Mucosa of stomach (tissue), 1 donor: ENCODE data around the gene PTPN3.

ENCODE experiments used
- H3K27me3 ChIP-seq: one replicate; pipeline ENCODE4 v1.7.0; 2013; ENCODE audit warnings: mild to moderate bottlenecking, low read length; ENCODE audit not compliant: control insufficient read depth, insufficient read depth
- H3K36me3 ChIP-seq: one replicate; pipeline ENCODE4 v1.7.0; 2013; ENCODE audit warnings: low read length; ENCODE audit not compliant: control insufficient read depth, insufficient read depth
- H3K4me1 ChIP-seq: one replicate; pipeline ENCODE4 v1.7.0; 2013; ENCODE audit warnings: mild to moderate bottlenecking, low read length; ENCODE audit not compliant: control insufficient read depth, insufficient read depth
- H3K4me3 ChIP-seq: one replicate; pipeline ENCODE4 v1.7.0; 2013; ENCODE audit warnings: low read length
- H3K9ac ChIP-seq: one replicate; pipeline ENCODE4 v1.7.0; 2013; ENCODE audit warnings: mild to moderate bottlenecking, low read length, moderate library complexity
- H3K9me3 ChIP-seq: one replicate; pipeline ENCODE4 v1.7.0; 2013; ENCODE audit warnings: mild to moderate bottlenecking, low read length, moderate library complexity; ENCODE audit not compliant: control insufficient read depth
- donor health status: Pancreatic carcinoma.

Gene PTPN3

DNA sequence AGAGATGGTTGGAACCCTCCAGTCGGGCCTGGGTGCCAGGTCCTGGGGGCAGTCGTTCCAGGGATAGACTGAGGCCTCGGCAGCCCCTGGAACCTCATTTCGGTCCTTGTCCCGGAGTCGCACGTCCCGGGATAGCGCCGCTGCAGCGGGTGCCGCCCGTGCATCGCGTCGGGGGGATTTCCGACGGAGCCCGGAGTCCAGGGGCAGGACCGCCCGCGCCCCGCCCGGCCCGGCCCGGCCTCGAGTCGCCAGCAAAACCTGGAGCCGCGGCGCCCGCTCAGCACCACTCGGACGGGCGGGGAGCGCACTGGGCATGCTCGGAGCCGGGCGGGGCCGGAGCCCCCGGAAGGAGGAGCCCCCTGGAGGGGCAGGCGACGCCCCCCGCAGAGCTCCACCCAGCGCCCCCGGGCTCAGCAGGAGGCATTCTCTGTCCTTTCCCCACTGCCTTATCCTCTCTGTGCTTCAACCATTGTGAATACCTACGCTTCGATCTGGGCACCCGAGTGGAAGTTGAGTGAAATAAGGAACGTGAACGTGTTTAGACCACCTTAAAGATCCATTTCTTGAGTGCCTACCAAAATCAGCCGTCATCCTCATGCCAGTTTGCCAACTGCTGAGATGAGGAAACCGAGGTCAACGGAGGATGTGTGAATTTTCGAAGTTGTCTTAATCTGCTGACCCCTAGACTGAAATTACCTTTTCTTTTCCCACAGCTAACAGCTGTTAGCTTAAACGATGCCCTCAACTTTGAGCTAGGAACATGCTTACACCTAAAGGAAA, 1.7 kb upstream of the PTPN3 start:
- H3K4me3 ChIP-seq, result peak overlapping the region; percentile 23
- H3K4me1 ChIP-seq, result peaks cover 27% of the 10 kb centered on the region
- peaks cover 20% of the 10 kb centered on the region for H3K27me3 ChIP-seq
- H3K36me3 ChIP-seq, result no peaks in the 10 kb centered on the region
- no peaks in the 10 kb centered on the region for H3K9me3 ChIP-seq
- peak overlapping the region; percentile 60 for H3K9ac ChIP-seq

DNA sequence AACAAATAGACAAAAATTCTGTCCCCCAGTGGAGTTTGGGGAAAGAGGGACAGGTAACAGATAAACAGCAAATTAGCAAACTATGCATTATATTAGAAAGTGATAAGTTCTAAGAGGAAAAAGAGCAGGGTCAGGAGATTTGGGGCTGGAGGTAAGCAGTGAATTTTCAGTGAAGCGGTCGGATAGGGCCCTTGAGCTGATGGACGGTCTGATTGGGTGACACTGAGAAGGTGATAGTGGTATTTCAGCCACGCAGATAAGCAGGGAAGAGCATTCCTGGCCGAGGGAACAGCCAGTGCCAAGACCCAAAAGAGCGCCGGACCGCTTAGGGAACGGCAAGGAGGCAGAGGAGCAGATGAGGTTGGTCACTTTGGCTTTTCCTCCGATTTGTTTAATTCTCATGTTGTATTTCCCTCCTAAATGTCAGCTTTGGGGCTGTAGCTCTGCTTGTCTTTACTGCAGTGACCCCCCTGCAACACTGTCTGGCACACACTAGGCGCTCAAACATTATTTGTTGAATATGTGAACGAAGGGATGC, 1.1 kb upstream of the PTPN3 start:
- peak overlapping the region; percentile 23 for H3K4me3 ChIP-seq
- peaks cover 27% of the 10 kb centered on the region for H3K4me1 ChIP-seq
- H3K9ac ChIP-seq, result peak overlapping the region; percentile 51
- H3K9me3 ChIP-seq, result no peaks in the 10 kb centered on the region
- peaks cover 20% of the 10 kb centered on the region for H3K27me3 ChIP-seq
- H3K36me3 ChIP-seq, result no peaks in the 10 kb centered on the region

DNA sequence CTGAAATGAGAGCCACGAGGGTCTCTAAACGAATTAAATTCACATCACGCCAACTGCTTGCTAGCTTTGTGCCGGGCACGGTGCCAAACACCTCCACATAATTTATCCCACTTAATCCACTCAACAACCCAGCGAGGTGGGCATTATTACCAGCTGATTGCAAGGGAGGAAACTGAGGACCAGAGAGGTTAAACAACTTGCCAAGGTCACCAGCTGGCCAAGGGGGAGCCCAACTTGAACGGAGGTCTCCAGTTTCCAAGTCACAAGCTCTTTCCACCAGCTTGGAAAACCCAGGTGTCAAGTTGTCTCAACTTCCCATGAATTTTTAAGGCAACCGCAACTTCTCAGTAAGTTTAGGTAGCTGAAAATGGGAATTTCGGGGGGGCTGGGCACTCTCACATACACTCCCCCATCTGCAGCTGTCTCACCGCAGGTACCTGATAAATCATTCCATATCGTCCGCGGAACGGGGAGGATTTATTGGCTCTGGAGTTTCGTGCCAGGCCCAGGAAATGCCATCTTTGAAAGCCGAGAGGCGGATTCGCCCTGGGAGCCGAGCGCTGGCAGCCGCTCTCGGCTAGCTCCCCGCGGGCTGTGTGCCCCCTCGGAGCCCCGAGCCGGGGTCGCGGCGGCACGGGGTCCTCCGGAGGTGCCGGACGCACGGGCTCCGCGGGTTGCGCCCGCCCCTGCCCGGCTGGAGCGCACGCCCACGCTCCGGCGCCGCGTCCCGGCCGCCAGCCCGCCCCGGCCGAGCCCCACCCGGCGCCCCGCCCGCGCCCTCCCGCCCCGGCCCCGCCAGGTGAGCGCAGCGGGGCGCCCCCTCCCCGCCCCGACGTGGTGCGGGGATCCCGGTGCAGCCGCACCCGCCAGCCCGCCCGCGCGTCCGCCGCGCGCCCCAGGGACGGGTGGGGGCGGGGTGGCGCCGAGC, 617 bp downstream of the PTPN3 start:
- no peaks in the 10 kb centered on the region for H3K36me3 ChIP-seq
- H3K4me1 ChIP-seq, result peaks cover 27% of the 10 kb centered on the region
- no peaks in the 10 kb centered on the region for H3K9me3 ChIP-seq
- peak overlapping the region; percentile 70 for H3K9ac ChIP-seq
- peaks cover 20% of the 10 kb centered on the region for H3K27me3 ChIP-seq
- peak overlapping the region; percentile 66 for H3K4me3 ChIP-seq

DNA sequence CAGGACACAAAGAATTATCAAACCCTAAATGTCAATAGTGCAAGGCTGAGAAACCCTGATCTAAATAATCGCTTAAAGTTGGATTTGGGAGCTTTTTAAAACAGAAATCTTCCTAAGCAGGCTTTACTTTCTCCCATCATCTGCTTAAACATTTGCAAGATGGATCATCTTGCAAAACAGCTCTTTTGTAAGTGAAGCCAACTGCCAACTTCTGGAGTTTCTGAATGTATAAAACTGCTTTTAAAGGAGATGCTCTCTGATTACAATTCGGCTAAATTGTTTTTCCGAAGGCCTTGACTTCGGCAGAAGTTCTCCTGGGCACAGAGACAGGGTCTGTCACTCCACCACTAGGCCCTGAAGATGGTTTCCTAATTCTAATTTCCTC, 1.3 kb downstream of the PTPN3 start:
- peak overlapping the region; percentile 70 for H3K9ac ChIP-seq
- H3K4me1 ChIP-seq, result peaks cover 27% of the 10 kb centered on the region
- H3K9me3 ChIP-seq, result no peaks in the 10 kb centered on the region
- H3K4me3 ChIP-seq, result peak overlapping the region; percentile 66
- peaks cover 20% of the 10 kb centered on the region for H3K27me3 ChIP-seq
- no peaks in the 10 kb centered on the region for H3K36me3 ChIP-seq

DNA sequence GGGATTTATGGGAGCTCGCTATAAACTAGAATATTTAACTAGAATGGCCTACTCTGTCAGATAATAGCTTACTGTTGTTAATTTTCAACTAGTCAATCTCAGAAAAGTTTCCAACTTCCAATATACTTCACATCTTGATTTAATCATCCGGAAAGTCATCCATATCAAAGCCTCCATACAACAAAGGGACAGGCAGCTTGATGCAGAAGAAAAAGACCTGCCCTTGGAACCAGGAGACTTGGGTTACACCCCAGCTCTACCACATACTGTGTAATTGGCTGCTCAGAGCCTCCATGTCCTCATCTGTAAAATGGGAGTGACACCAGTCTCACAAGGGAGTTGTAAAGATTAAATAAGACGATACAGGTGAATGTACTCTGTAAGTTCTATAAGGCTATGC, 1.9 kb downstream of the PTPN3 start:
- Histone ChIP-seq H3K9ac (no peak overlapping the region), H3K4me3 (no peak overlapping the region), H3K27me3 (peaks cover 20% of the 10 kb centered on the region)

DNA sequence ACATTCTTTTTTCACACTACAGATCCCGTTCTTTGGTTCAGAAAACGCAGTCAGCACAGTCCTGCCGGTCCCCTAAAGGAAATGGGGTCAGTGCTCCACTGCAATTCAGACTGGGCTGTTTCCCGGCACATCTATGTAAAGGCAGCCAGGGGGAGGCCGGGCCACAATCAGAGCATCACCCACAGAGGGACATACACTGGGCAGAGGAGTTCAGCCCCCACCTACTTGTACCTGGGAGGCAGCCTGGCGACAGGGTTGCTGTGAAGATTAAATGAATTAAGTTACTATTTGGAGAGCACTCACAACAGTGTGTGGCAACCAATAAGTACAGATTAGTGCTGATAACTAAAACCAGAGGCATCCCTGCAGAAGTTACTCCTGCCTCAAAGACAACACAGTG, 4.5 kb downstream of the PTPN3 start:
- peaks cover 28% of the 10 kb centered on the region for H3K4me1 ChIP-seq
- H3K4me3 ChIP-seq, result no peak overlapping the region
- no peaks in the 10 kb centered on the region for H3K9me3 ChIP-seq
- H3K9ac ChIP-seq, result no peak overlapping the region
- H3K27me3 ChIP-seq, result peaks cover 4% of the 10 kb centered on the region
- H3K36me3 ChIP-seq, result no peaks in the 10 kb centered on the region

More for the DNA sequence above, 1.9 kb downstream of the PTPN3 start:
- Histone ChIP-seq H3K4me1 (peaks cover 27% of the 10 kb centered on the region), H3K9me3 (no peaks in the 10 kb centered on the region), H3K36me3 (no peaks in the 10 kb centered on the region)

DNA sequence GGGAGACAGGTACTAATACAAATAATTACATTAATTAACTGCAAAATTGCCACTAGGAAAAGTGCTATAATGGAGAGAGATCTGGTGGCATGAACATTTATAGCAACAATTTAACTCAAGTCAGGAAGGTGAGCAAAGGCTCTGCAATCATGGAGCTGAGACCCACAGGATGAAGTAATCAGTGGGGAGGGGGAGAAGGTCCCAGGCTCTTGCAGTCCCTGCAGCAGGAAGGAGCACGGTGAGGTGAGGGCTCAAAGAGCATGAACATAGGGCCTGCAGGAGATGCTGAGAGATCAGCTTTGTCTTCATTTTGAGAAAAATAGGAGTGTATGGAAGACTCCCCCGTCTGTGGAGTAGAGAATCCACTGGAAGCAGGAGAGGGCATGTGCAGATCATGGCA, 6.5 kb downstream of the PTPN3 start:
- peaks cover 29% of the 10 kb centered on the region for H3K4me1 ChIP-seq
- no peaks in the 10 kb centered on the region for H3K36me3 ChIP-seq
- no peaks in the 10 kb centered on the region for H3K27me3 ChIP-seq
- H3K9me3 ChIP-seq, result no peaks in the 10 kb centered on the region
- no peak overlapping the region for H3K4me3 ChIP-seq
- no peak overlapping the region for H3K9ac ChIP-seq

DNA sequence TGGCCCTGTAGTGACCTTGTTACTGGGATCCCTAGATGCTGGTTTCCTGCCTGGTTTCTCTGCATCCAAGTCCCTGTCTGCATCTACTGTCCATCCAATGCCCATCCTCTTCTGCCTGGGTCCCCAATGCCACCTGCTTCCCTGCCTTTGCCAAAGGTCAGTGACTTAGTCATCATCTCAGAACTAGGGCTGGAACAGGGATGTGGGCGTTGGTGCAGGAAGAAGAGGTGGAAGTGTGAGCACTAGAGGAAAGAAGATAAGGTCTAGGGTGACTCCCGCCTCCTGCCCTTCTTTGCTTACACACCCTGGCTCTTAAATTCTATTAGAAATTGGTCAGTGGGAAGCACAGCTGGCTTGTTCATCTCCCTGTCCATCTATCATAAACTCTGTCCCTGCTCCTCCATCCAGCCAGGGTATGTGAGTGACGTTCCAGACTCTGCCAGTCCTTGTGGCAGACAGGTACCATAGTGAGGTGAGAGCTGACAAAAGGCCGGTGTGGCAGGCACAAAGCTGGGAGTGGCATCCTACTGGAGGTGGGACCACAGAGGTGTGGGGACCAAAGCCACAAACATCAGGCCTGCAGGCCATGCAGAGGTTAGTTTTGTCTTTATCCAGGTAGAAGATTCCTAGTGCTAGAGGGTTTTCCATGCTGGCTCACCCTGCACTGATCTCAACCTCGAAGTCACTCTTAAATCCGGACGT, 9.2 kb downstream of the PTPN3 start:
- Histone ChIP-seq H3K9me3 (no peaks in the 10 kb centered on the region), H3K27me3 (no peaks in the 10 kb centered on the region), H3K4me3 (no peak overlapping the region), H3K4me1 (peaks cover 18% of the 10 kb centered on the region), H3K36me3 (no peaks in the 10 kb centered on the region), H3K9ac (no peak overlapping the region)

DNA sequence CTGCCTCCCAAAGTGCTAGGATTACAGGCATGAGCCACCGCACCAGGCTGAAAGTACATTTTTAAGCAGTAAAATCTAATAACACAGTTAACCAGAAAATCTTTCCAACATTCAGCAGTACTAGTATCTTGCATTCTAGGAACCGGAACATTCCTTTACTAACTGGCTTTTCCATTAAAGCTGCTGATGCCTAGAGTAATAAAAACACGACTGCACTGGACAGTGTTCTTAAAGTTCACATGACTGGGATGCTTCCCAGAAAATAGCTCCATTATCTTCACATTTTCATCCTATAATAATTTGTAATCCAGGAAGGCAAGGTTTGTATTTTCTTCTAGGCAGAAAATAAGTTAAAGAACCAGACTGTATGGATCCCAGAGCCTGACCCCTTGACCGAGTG, 9.8 kb downstream of the PTPN3 start:
- no peaks in the 10 kb centered on the region for H3K36me3 ChIP-seq
- H3K4me3 ChIP-seq, result no peak overlapping the region
- peaks cover 18% of the 10 kb centered on the region for H3K4me1 ChIP-seq
- H3K9me3 ChIP-seq, result no peaks in the 10 kb centered on the region
- H3K9ac ChIP-seq, result no peak overlapping the region
- no peaks in the 10 kb centered on the region for H3K27me3 ChIP-seq

DNA sequence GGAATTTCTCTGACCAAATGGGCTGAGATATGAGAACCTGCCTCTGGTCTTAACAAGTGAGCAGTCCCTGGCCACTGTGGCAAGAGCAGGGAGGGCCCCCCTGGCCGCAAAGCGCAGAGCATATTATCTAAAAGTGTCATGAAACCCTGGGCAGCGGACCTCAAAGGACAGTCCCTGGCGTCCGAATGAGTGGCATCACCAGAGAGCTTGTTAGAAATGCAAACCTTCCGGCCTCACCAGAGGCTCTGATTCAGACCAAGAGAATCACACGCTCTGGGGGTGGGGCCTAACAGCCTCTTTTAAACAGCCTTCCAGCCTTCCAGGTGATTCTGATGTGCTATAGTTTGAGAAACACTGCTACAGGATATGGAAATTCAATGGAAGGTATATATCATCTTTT, 10.9 kb downstream of the PTPN3 start:
- H3K27me3 ChIP-seq, result no peaks in the 10 kb centered on the region
- no peaks in the 10 kb centered on the region for H3K9me3 ChIP-seq
- no peak overlapping the region for H3K4me3 ChIP-seq
- H3K9ac ChIP-seq, result no peak overlapping the region
- peaks cover 18% of the 10 kb centered on the region for H3K4me1 ChIP-seq
- H3K36me3 ChIP-seq, result no peaks in the 10 kb centered on the region

DNA sequence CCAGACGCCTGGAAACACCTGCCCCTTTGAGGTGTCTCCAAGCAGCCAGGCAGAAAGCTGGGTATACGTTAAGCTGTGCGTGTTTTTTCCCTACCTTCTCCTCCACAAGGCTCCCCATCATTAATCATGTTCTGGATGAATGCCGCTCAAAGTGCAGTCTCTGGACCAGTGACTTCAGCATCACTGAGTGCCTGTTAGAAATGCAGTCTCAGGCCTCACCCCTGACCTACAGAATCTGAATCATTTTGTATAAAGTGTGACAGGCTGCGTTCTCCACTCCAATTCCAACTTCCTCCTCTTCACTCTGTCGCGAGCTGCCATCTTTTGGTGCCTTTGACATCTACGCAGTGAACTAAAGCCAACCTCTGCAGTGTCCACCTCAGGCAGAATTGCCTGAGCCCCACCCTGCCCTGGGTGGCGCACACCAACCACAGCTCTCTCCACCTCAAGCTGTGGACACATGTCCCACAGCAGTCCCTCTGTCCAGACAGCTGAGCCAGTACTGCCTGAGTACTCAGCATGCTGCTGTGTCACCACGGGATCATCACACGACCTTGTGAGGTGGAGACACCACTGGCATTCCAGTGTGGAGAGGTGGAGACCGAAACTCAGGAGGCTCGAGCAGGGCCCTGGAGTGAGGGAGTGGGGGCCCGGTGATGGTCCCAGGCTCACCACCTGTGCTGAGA, 14.2 kb downstream of the PTPN3 start:
- Histone ChIP-seq H3K27me3 (no peaks in the 10 kb centered on the region), H3K9me3 (no peaks in the 10 kb centered on the region), H3K9ac (no peak overlapping the region), H3K4me1 (peaks cover 12% of the 10 kb centered on the region), H3K4me3 (no peak overlapping the region), H3K36me3 (no peaks in the 10 kb centered on the region)
